HG03108 (cell line): Measurements from ENCODE around the gene GLIS1.

Source experiments
- ATAC-seq: cut with Tn5 transposase; IDR thresholded peaks from one replicate; pipeline ENCODE4 v1.9.1; 2021; ENCODE audit warnings: moderate library complexity; ENCODE audit not compliant: unreplicated experiment

Gene GLIS1

DNA sequence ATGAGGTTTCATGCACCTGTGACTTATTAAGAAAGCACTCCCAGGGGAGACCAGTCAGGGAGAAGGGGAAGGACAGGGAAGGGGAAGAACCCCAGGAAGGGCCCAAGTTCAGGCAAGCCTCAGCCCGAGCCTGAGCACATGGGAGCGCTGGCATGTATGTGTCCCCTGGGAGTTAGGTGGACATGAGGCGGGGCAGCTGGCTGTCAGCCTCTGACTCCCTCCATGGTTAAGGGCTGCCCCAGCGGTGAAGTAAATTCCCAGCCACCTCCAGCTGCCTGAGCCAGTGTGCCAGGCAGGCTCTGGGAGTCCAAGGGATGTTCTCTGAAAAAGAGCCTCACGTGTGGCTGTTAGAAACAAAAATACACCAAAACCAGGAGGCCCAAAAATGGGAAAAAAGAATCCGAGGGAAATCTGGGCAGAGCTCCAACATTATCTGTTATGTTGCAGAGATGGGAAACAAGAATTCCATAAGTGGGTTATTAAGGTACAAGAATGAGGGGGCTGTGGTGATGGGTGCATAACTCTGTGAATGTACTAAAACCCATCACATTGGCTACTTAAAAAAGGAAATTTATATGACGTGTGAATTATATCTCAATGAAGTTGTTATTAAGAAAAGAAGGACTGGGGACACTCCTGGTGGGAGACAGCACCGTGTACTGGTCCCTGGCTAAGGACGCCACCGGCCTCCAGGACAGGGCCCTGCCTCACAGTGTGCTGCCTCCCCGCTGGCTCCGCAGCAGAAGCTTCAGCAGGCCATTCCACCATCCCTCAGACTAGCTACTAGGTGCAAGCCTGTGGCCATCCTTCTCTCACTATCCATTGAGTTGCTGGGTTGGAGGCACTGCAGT lies 261.1 kb downstream of the GLIS1 start:
- no peak for ATAC-seq

- ATAC-seq = no peak
Observed at GRCh38 chr1:53476579-53476978, 262.4 kb downstream of the GLIS1 start.

GRCh38 chr1:53475664-53476063 lies 263.3 kb downstream of the GLIS1 start:
- no peak for ATAC-seq

DNA sequence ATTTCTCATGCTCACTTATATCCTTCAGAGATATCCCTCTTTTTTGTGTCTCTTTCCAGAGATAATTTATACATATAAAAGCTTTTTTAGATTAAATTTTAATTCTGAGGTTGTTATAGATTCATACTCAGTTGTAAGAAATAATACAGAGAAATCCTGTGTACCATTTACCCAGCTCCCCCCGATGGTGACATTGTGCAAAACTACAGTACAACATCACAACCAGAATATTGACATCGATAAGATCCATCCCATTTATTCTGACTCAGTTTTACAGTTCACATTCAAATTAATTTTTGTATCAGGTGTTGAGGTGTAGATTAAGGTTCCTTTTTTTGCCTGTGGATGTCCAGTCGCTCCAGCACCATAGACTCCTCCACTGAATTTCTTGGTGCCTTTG lies 265.5 kb downstream of the GLIS1 start:
- ATAC-seq = no peak

- no peak for ATAC-seq
Observed at GRCh38 chr1:53471000-53471399, 268.0 kb downstream of the GLIS1 start.

- no peak for ATAC-seq
Observed at GRCh38 chr1:53470584-53470983, 268.4 kb downstream of the GLIS1 start.

DNA sequence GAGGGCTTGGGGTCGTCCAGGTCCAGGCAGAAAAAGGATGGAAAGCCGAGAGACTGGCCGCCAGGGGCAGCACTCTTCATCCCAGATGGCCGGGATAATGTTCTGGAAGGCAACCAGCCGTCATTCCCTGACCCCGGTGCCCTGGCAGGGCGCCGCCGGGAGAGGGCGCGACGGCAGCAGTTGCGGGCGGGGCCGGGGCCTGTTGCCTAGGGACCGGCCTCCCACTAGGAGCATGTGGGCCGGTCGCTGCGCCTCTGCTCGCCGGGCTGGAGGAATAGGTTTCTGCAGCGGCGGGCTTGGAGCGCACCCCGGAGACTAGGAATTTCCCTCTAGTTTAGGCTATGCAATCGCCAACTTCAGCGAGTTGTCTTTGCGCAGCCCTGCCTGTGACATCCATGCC lies 268.8 kb downstream of the GLIS1 start:
- ATAC-seq = no peak

GRCh38 chr1:53469373-53469772 lies 269.6 kb downstream of the GLIS1 start:
- no peak for ATAC-seq

- ATAC-seq = no peak
Observed at GRCh38 chr1:53468374-53468773, 270.6 kb downstream of the GLIS1 start.

DNA sequence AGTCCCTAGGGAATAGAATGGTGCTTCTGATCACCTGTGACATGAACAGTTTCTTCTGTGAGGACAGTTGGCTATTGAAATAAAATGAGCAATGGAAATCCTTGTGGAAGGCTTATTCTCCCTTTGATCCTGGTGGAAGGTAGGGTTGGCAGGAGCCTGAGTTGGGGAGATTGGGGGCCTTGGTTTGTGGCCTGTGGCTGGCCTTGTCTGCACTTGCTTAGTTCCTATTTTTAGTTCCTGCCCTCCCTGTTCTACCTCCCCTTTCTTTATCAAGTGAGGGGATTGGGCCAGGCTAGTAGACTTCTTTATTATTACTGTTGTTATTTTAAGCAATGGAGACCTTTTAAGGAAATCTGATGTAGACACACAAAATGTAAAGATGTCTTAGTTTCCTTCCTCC lies 271.6 kb downstream of the GLIS1 start:
- ATAC-seq = no peak

- no peak for ATAC-seq
Observed at GRCh38 chr1:53465023-53465957, 273.7 kb downstream of the GLIS1 start.

DNA sequence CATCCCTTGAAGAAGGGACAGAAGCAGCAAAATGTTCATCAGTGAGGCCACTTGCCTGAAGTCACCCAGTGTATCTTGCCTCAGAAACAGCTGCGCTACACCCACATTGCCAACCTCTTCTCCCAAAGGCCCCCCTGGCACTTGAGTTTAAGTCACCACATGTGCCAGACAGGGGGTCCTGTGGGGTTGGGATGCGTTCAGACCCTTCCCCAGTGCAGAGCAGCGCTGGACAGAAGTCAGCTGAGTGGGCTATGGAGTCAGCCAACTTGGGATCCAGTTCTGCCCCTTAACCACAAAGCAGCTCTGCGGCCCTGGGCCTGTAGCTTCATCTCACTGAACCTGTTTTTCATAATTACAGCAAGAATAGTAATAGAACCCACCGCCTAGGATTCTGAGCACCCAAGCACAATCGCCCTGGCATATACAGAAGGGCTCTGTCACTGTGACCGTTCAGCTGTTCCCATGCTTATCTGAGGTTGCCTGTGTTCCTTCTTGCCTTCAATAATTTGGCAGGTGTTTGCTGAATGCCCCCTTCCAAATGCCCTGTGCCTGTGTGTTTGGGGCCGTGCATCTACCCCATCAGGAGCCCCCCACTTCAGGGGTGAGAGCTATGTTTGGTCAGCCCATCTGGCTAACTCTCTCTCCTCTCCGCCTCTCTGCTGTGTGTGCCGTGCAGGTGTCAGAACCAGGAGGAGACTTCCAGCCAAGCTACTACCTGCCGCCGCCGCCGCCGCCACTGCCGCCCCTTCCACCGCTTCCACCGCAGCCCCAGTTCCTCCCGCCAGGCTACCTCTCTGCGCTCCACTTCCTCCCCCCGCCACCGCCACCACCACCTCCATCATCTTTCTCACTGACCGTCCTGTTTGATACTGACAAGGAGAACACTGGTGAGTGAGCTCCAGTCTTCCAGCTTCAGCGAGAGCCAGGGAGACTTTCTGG lies 274.7 kb downstream of the GLIS1 start:
- ATAC-seq = no peak

- no peak for ATAC-seq
Observed at GRCh38 chr1:53462769-53463501, 276.0 kb downstream of the GLIS1 start.

DNA sequence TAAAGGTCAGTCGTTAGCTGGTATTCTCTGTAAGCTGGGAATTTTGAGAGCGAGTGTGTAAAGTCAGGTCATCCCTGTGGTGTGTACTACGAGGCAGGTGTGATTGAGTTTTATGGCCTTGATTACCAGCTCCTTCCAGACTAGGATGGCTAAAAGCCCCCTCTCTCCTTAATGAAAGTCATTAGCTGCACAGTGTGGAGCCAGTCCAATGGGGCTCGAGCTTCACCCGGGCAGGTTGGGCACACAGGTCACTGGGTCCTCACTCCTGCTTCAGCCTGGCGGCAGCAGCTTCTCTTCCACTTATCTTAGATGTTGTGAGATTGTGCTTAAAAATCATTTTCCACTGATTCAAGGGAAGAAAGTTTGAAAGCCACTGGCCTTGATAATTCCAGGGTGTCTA lies 276.8 kb downstream of the GLIS1 start:
- no peak for ATAC-seq

- ATAC-seq = no peak
Observed at GRCh38 chr1:53461323-53462044, 277.5 kb downstream of the GLIS1 start.

- no peak for ATAC-seq
Observed at GRCh38 chr1:53460666-53461322, 278.2 kb downstream of the GLIS1 start.

GRCh38 chr1:53460211-53460634 lies 278.7 kb downstream of the GLIS1 start:
- ATAC-seq = no peak

- no peak for ATAC-seq
Observed at GRCh38 chr1:53459321-53460175, 279.4 kb downstream of the GLIS1 start, which contains the start of gene DMRTB1. Gene DMRTB1, plus strand, starts transcription at chr1:53459399. Its CDS starts 55 bp downstream, at chr1:53459454.
